NB4 (cell line): ENCODE results near the gene BIRC7.

ENCODE experiments used
- CTCF ChIP-seq: IDR thresholded peaks from one replicate; pipeline ENCODE4 v1.5.1; 2012; ENCODE audit warnings: low read depth, low read length
- POLR2A ChIP-seq: IDR thresholded peaks from 2 replicates; pipeline ENCODE4 v1.6.1; 2011; ENCODE audit warnings: mild to moderate bottlenecking; ENCODE audit not compliant: insufficient read length; ENCODE audit errors: extremely low read depth

DNA sequence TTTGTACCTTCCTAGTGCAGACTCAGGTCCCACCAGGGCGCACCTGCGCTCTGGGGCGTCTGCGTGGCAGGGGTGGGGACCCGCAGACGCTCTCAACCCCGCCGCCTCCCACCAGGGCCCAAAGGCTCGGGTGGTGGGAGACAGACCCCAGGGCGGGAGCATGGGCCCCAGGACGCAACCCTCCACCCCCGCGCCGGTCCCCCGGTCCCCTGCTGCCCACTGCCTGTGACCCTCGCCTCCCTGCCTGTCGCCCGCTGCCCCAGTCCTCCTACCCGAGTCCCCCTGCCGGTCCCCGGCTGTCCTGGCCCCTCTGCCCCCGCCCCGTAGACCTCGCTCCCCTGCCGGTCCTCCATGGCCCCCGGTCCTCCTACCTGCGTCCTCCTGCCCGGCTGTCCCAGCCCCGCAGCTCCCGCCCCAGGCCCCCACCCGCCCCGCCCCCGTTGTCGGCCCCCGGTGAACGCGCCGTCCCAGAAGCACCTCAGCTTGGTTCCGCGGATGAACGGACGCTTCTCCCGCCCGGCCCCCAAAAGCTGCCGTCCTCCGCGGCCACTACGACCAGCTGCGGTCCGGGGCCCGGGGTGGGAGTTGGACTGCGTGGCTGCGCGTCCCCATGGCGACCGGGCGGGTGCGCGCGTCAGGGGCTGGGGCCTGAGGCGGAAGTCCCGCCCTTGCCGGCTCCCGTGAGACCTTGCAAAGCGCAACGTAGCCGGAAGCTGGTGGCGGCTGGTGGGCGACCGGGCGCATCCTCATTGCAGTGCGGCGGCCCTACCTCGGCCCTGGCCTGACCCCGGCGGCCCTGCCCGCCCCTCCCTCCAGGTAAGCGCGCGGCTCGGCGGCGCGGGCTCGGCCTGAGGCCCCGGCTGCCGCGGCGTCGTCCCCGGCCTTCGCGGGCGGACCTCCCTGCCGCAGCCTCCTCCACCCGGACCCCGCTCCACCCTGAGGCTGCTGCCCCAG is 36.7 kb downstream of the BIRC7 start, which contains the start of gene ARFGAP1:
- TF ChIP-seq POLR2A (peak; percentile 75), CTCF (no peak)
